Measurements from ENCODE around the gene P3H2. TPM values are rescaled to one million over a fixed set of nuclear protein-coding genes. Genes with fewer than 3 reads are reported as not detected.

The P3H2 gene
- total RNA-seq, 1 donor from 2014 or later = 23.5 TPM

GRCh38 chr3:190121383-190121782 is 686 bp upstream of the P3H2 start:
- no peak for TF ChIP-seq CTCF (conservative IDR thresholded peaks at IDR 0.05)
- Mint-ChIP-seq H3K4me3 (peak overlapping the region; percentile 49), H3K9me3 (no peaks in the 10 kb centered on the region), H3K36me3 (no peaks in the 10 kb centered on the region), H3K27me3 (peaks cover 17% of the 10 kb centered on the region), H3K27ac (no peak overlapping the region), H3K4me1 (ENCODE audit: unreplicated experiment) (peaks cover 28% of the 10 kb centered on the region)
- DNase-seq (ENCODE audit: extremely low spot score, unreplicated experiment) = no peak

GRCh38 chr3:190121061-190121377 is 322 bp upstream of the P3H2 start:
- no peaks in the 10 kb centered on the region for H3K36me3 Mint-ChIP-seq
- DNase-seq (ENCODE audit: extremely low spot score, unreplicated experiment) = no peak
- peak overlapping the region; percentile 83 for H3K4me3 Mint-ChIP-seq
- no peak for TF ChIP-seq CTCF (conservative IDR thresholded peaks at IDR 0.05)
- peaks cover 17% of the 10 kb centered on the region for H3K27me3 Mint-ChIP-seq
- H3K27ac Mint-ChIP-seq = no peak overlapping the region
- H3K9me3 Mint-ChIP-seq = no peaks in the 10 kb centered on the region
- peaks cover 28% of the 10 kb centered on the region for H3K4me1 Mint-ChIP-seq (ENCODE audit: unreplicated experiment)

GRCh38 chr3:190119461-190120268 is 1.0 kb downstream of the P3H2 start:
- H3K36me3 Mint-ChIP-seq = no peaks in the 10 kb centered on the region
- no peak for DNase-seq (ENCODE audit: extremely low spot score, unreplicated experiment)
- H3K4me3 Mint-ChIP-seq = peak overlapping the region; percentile 89
- TF ChIP-seq CTCF (conservative IDR thresholded peaks at IDR 0.05) = no peak
- peak overlapping the region; percentile 61 for H3K27ac Mint-ChIP-seq
- peaks cover 17% of the 10 kb centered on the region for H3K27me3 Mint-ChIP-seq
- H3K4me1 Mint-ChIP-seq (ENCODE audit: unreplicated experiment) = peaks cover 28% of the 10 kb centered on the region
- no peaks in the 10 kb centered on the region for H3K9me3 Mint-ChIP-seq

GRCh38 chr3:190118438-190118837 is 2.3 kb downstream of the P3H2 start:
- Mint-ChIP-seq H3K9me3 (no peaks in the 10 kb centered on the region), H3K27me3 (peaks cover 17% of the 10 kb centered on the region), H3K4me3 (peak overlapping the region; percentile 82), H3K36me3 (peaks cover 2% of the 10 kb centered on the region), H3K4me1 (ENCODE audit: unreplicated experiment) (peaks cover 28% of the 10 kb centered on the region), H3K27ac (peak overlapping the region; percentile 40)
- no peak for TF ChIP-seq CTCF (conservative IDR thresholded peaks at IDR 0.05)
- DNase-seq (ENCODE audit: extremely low spot score, unreplicated experiment) = no peak

GRCh38 chr3:190117981-190118380 is 2.7 kb downstream of the P3H2 start:
- peak overlapping the region; percentile 40 for H3K27ac Mint-ChIP-seq
- no peak for TF ChIP-seq CTCF (conservative IDR thresholded peaks at IDR 0.05)
- DNase-seq (ENCODE audit: extremely low spot score, unreplicated experiment) = no peak
- H3K36me3 Mint-ChIP-seq = peaks cover 4% of the 10 kb centered on the region
- no peaks in the 10 kb centered on the region for H3K9me3 Mint-ChIP-seq
- peaks cover 28% of the 10 kb centered on the region for H3K4me1 Mint-ChIP-seq (ENCODE audit: unreplicated experiment)
- peaks cover 17% of the 10 kb centered on the region for H3K27me3 Mint-ChIP-seq
- H3K4me3 Mint-ChIP-seq = peak overlapping the region; percentile 82
